ENCODE data around the gene FZD8. TPM values are rescaled to one million over a fixed set of nuclear protein-coding genes. Genes with fewer than 3 reads are reported as not detected.
"Not testable (repeated sequence)": the region's sequence is repeated elsewhere in the genome, so short reads cannot be mapped to it uniquely, and the experiment has no call there.

FZD8 gene, protein sequence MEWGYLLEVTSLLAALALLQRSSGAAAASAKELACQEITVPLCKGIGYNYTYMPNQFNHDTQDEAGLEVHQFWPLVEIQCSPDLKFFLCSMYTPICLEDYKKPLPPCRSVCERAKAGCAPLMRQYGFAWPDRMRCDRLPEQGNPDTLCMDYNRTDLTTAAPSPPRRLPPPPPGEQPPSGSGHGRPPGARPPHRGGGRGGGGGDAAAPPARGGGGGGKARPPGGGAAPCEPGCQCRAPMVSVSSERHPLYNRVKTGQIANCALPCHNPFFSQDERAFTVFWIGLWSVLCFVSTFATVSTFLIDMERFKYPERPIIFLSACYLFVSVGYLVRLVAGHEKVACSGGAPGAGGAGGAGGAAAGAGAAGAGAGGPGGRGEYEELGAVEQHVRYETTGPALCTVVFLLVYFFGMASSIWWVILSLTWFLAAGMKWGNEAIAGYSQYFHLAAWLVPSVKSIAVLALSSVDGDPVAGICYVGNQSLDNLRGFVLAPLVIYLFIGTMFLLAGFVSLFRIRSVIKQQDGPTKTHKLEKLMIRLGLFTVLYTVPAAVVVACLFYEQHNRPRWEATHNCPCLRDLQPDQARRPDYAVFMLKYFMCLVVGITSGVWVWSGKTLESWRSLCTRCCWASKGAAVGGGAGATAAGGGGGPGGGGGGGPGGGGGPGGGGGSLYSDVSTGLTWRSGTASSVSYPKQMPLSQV
- 8.8 and 15.4 TPM in 2 replicates for total RNA-seq (ENCODE audit: low replicate concordance)

DNA sequence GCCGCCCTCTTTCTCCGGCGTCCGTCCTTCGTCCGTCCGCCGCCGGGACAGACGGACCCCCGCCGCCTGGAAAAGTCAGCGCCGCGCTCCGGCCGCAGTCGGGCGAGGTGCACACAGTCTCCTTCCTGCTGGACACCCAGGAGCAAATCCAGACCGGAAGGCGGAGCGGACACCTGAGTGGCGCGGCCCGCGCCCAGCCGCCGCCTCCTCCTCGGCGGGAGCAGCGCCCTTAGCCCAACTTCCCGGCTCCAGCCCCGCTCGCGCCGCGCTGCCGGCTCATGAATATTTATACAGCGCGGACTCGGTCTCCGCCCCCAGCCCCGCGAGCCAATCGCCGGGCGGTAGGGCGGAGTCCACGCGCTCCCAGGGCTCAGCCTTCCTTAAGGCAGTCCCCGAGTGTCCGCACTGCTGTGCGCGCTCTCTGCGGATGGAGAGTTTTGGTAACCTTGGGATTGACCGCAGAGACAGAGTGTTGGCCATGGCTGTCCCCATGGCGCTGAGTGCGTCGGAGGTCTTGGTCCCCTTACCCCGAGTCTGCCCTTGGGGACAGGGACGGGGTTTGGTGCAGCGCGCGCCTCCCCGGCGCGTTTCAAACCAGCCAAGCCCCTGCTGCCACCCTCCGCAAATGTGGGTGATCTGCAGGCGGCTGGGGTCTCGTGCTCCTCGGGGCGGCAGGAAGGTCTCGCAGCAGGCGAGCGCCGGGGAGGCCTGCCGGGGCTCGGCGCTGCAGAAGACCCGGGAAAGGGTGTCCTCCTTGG, at the start of gene FZD8:
Gene FZD8, minus strand, starts transcription at position 262 of the 758 bp plus-strand sequence. CDS start 867 bp downstream, outside the sequence.
- DNase-seq (ENCODE audit: low read depth) = peak; percentile 93
- peak within 1 kb of the TSS; percentile 84 for H3K4me3 ChIP-seq (ENCODE audit: low read depth, low read length)
- TF ChIP-seq, protein P1, sequence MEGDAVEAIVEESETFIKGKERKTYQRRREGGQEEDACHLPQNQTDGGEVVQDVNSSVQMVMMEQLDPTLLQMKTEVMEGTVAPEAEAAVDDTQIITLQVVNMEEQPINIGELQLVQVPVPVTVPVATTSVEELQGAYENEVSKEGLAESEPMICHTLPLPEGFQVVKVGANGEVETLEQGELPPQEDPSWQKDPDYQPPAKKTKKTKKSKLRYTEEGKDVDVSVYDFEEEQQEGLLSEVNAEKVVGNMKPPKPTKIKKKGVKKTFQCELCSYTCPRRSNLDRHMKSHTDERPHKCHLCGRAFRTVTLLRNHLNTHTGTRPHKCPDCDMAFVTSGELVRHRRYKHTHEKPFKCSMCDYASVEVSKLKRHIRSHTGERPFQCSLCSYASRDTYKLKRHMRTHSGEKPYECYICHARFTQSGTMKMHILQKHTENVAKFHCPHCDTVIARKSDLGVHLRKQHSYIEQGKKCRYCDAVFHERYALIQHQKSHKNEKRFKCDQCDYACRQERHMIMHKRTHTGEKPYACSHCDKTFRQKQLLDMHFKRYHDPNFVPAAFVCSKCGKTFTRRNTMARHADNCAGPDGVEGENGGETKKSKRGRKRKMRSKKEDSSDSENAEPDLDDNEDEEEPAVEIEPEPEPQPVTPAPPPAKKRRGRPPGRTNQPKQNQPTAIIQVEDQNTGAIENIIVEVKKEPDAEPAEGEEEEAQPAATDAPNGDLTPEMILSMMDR (IDR thresholded peaks at IDR 0.05; ENCODE audit: insufficient read depth, low read length) = peak; percentile 34

DNA sequence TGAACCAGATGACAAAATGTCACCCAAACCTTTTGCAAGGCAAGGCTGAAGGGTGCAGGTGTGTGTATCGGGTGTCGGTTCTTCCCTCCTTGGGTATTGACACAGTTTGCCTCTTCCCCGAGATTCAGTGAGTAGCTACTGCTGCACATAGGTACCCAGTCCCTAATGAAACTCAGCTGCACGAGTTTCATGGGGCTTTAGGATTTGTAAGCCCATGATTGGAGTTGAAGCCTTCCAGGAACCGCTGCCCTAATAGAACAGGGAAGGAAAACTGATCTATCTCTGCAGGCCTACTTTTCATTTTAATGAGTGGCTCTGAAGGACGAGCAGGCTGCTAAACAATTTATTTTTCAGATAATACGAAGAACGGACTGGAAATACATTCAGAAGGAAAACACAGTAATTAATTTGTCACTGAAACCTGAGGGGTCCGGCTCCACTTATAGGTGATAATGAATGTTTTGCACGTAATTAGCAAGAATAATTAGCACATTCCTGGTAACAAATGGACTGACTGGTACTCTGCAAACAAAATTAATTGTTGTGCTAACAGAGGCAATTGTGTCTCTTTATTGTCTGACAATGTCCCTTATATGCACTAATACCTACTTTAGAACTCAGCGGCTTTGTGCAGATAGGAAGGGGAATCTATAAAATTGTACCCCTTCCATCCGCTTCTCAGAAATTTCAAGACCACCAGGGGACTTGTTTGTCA, 49.6 kb upstream of the FZD8 start:
- H3K4me3 ChIP-seq (ENCODE audit: low read depth, low read length) = no peak overlapping the region
- TF ChIP-seq, protein P1 (IDR thresholded peaks at IDR 0.05; ENCODE audit: insufficient read depth, low read length) = no peak
- DNase-seq (ENCODE audit: low read depth) = no peak

DNA sequence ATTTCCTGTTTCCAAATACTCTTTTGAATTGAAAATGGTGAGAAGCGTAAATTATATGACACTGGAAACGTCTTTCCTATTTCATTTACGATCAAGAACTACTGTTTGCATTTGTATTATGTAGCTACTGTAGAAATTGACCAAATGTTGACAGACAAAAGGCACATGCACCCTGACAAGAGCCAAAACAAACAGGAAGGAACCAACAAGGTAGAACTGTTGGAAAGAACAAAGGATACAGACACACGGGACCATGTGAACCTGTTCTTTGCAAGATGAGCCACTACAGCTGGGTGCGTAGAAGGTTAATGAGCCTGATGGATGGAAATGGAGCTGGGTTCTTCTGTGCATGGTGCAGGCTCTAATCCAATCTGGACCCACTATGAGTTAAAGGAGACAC, 48.4 kb upstream of the FZD8 start:
- no peak overlapping the region for H3K4me3 ChIP-seq (ENCODE audit: low read depth, low read length)
- TF ChIP-seq, protein P1 (IDR thresholded peaks at IDR 0.05; ENCODE audit: insufficient read depth, low read length) = no peak
- no peak for DNase-seq (ENCODE audit: low read depth)

DNA sequence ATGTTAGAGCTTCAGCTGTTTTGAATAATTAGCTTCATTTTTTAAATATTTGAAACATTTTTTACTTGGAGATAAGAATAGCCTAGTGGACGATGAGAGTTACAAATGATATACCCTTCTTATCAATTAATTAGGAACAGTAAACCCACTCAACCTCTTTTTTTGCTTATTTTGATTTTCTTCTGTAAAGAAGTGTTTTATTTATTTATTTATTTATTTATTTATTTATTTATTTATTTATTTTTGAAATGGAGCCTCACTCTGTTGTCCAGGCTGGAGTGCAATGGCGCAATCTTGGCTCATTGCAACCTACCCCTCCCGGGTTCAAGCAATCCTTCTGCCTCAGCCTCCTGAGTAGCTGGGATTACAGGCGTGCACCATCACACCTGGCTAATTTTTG, 43.8 kb upstream of the FZD8 start:
- not testable (repeated sequence) for DNase-seq (ENCODE audit: low read depth); H3K4me3 ChIP-seq (ENCODE audit: low read depth, low read length)

DNA sequence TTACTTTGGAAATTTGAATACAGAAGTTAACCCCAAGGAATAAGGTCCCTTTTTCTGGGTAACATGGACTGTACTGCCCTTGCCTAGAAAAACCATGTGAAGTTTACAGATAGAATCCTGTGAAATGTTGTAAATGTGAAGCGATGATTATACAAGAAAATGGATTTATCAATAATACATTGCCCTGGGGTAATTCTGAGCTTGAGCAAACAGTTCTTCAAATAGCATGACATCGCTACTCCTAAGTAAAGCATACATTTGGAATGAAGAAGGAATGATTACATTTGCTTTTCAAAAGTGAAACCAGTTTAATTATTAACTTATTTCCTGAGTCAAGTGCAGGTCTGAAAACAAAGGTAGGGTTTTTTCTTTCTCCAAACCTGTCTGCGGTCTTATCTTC, 43.3 kb upstream of the FZD8 start:
- DNase-seq (ENCODE audit: low read depth) = no peak
- H3K4me3 ChIP-seq (ENCODE audit: low read depth, low read length) = no peak overlapping the region
- TF ChIP-seq, protein P1 (IDR thresholded peaks at IDR 0.05; ENCODE audit: insufficient read depth, low read length) = no peak

DNA sequence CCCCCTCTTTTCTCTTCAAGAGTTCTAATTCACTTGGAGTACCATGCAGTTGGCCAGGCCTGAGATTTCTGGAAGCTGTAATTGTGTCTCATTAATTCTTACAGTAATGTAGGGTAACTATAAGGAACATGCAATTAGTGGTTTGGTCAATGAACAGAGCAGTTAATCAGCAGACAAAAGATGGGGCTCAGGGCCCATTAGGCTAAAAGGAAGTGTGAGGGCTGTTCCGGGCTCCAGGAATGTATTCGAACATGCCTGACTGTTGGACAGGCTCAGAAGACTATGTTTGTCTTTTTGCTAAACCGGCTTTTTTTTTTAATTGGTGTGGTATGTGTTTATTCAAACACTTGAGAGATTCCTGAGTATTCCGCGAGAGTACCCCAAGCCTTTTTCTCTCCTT, 42.5 kb upstream of the FZD8 start:
- H3K4me3 ChIP-seq (ENCODE audit: low read depth, low read length) = no peak overlapping the region
- TF ChIP-seq, protein P1 (IDR thresholded peaks at IDR 0.05; ENCODE audit: insufficient read depth, low read length) = no peak
- no peak for DNase-seq (ENCODE audit: low read depth)
